CD4-positive, alpha-beta T cell treated with Interleukin-17A for 1 hour (primary cell): ENCODE data around the gene ADGRE3.
"Not testable (repeated sequence)": the region's sequence is repeated elsewhere in the genome, so short reads cannot be mapped to it uniquely, and the experiment has no call there.

Experiments
- DNase-seq: peaks from one replicate; pipeline ENCODE4 v3.0.0-alpha.2; 2020

Gene ADGRE3

DNA sequence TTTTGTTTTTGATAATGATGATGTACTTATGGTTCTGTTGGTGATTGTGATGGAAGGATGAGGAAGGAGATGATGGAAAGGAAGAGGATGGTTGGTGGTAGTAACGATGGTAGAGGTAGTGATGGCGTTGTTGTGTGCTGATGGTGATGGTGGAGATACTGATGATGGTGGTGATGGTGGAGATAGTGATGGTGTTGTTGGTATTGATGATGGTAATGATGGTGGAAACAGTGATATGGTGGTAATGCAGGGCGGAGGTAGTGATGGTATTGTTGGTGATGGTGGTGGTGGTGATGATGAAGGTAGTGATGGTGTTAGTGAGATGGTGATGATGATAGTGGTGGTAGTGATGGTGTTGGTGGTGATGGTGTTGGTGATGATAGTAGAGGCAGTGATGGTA, 79.1 kb downstream of the ADGRE3 start:
- no peak for DNase-seq

DNA sequence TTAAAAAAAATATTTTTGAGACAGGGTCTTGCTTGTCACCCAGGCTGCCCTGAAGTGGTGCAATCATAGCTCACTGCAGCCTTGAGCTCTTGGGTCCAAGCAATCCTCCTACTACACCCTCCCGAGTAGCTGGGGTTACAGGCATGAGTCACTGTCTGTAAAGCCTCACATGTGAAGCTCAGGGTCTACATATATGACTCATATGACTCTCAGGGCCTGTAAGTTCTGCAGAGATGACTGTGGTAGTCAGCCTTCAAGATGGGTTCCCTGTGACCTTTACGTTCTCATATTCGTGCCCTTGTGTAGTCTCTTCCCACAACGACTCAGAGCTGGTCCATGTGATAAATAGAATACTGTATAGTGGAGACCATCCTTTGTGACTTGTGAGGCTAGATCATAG, 85.2 kb downstream of the ADGRE3 start:
- DNase-seq: not testable (repeated sequence)

DNA sequence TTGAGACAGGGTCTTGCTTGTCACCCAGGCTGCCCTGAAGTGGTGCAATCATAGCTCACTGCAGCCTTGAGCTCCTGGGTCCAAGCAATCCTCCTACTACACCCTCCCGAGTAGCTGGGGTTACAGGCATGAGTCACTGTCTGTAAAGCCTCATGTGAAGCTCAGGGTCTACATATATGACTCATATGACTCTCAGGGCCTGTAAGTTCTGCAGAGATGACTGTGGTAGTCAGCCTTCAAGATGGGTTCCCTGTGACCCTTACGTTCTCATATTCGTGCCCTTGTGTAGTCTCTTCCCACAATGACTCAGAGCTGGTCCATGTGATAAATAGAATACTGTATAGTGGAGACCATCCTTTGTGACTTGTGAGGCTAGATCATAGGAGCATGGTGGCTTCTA, 89.5 kb downstream of the ADGRE3 start:
- not testable (repeated sequence) for DNase-seq

DNA sequence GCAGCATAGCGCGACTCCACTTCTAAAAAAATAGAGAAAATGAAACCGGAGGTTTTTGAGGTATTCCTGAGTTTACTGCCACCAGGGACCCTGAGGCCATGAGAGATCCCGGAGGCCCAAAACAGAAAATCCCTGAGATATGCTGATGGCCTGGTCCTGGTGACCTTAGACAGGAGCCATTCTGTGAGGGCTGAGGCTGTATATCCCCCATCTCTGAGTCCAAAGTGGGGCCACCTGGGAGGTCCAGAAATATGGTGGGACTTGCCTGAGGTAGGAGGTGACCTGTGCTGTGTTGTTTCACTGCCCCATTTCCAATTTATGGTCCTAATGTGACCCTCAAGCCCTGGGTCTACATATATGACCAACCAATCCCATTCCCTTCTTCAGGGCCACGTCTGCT, 90.3 kb downstream of the ADGRE3 start:
- DNase-seq: not testable (repeated sequence)

DNA sequence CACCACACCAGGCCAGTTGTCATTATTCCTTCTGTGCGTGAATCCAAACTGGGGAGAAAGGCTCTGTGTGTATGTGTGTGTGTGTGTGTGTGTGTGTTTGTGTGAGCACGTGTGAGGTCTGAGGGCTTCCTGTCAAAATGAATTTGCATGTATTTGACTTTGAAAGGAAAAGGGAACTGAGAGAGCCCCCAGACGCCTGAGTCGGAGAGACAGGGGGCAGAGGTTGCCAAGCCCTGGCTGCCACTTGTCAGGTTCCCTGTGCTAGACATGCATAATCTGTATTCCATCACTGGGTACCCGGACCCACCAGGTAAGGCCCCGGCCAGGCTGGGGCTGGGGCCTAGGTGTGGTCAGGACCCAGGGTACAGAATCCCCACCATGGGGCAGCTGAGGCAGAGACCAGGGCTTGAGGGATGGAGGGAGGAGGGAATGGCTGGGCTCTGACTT, 91.7 kb downstream of the ADGRE3 start, which contains the start of gene CLEC17A:
Gene CLEC17A (plus strand): TSS at position 191 of the 447 bp plus-strand sequence. CDS start 77 bp downstream, at position 268.
- no peak for DNase-seq

DNA sequence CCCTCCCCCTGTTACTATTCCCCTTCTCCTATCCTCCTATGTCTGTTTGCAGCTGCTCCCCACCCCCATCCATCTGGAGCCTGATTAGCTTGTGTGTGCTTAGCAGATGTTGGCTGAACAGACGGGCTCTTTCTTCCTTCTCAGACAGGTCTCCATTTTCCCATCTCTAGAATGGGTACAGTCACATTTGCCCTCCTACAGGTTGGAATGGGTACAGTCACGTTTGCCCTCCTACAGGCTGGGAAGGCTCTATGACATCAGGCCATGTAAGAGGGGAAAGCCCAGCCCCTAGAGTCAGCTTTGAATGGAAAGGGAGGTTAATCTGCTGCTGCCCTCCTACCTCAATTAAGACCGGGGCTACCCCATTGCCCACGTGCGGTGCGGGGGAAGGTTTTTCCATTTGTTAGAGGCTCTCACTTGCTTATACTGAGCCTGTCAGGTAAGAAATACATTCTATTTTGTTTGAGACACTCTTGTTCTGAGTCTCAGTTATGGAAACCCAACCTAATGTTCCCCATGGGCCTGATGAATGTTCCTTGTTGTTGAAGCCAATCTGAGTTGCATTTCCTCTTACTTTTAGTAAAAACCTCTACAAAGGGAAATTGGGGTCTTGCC, 93.9 kb downstream of the ADGRE3 start:
- DNase-seq: no peak

DNA sequence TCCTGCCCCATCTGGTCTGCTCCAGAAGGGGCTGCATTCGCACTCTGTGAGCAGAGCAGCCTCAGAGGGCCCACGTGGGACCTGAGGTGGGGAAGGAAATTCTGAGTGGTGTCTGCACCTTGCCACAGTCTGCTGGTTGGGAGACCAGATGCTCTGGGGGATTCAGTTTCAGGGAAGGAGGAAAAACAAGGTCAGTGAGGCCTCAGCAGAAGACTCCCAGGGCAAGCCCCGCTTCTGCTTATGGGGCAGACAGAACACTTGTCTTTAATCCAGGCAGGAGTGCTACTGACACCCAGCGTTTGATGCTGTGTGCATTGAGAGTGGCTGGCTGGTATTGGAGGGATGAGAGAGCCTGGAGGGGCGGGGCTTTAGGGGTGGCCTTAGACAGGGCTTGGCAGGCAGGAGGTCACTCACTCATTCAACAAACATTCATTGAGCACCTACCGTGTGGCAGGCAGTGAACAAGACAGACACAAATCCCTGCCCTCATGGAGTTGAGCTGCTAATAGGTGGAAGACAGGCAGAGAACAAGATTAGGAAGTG, 96.7 kb downstream of the ADGRE3 start:
- no peak for DNase-seq

DNA sequence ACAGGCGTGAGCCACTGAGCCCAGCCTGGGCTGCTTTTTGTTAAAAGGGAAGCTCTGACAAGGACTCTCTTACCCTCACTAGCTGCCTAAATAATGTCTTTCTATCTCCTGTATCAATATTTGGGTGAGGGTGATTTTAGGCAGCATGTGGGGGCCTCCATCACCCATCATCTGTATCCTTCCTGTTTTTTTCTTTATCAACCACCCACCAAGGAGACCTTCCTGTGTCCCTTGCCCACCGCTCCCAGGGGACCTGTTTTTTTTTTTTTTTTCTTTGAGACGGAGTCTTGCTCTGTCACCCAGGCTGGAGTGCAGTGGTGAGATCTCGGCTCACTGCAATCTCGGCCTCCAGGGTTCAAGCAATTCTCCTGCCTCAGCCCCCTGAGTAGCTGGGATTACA, 97.4 kb downstream of the ADGRE3 start:
- no peak for DNase-seq

DNA sequence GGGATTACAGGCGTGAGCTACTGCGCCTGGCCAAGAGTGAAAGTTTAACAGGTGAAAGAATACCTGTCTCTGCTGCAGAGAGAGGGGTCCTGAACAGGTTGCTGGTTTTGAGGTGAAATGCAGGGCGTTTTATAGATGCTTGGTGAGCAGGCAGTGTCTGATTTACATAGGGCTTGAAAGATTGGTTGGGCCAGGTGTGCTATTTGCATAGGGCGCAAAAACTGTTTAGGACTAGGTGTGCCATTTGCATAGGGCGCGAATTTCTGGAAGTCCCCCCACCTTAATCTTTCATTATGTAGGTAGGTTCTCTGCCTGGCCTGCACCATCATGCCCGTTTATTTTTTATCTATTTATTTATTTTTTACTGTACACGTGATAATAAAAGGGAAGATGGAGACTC, 98.3 kb downstream of the ADGRE3 start:
- no peak for DNase-seq

DNA sequence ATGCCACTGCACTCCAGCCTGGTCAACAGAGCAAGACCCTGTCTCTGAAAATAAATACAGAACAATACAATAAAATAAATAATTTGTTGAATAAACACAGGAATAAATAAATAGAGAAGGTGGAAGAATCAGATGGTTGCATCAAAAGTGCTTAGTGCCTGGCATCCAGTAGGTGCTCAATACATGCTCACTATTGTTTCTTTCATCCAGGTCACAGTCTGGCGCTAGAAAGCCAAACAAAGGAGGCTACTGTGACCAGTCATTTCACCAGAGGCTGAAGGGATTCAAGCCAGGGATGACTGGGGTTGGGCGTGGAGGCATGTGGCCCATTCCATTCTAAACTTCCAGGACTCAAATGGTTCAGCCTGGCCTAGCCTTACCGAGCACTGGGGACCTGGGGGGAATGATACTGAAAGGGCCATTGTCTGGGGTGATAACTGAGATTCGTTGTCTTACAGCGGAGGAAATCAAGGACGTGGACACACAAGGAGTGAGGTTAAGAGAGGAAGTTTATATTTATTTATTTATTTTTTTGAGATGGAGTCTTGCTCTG, 99.1 kb downstream of the ADGRE3 start:
- no peak for DNase-seq

DNA sequence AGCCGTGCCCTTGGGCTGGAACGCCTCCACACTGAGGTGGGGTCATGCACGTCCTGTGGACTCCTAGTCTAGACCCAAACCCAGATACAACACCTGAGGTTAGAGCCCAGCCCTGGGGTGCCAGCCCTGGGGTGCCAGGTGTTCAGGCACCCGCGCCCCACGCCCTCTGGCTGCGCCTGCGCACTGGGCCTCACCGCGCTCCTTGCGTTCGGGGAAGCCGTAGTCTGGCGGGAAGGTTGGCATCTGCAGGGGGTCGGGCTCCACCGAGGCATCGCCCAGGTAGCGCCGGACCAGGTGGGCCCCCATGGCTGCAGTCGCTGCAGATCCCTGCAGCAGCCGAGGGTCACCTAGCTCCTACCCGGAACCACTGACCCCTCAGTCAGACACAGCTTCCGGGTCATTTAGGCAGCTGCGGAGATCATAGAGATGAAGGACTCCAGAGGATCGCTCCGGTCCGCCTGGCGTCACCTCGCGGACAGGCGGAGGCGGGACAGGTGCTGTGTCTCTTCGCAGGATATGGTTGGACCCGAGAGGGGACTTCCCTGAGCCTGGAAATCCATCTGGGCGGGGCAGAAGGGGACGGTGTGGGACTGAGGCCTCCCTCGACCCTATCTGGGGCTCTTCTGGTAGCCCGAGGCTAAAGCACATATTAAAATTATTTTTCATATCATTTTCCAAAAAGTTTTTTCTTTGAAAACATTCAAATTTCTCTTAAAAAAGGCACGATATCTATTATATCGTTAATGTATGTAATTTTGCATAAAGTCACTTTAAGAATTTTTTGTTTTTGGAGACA, 102.8 kb downstream of the ADGRE3 start, which contains the start of gene NDUFB7:
Gene NDUFB7 (minus strand): TSS at position 372 of the 796 bp plus-strand sequence. CDS start 66 bp downstream, at position 306.
- DNase-seq: peak; percentile 95

DNA sequence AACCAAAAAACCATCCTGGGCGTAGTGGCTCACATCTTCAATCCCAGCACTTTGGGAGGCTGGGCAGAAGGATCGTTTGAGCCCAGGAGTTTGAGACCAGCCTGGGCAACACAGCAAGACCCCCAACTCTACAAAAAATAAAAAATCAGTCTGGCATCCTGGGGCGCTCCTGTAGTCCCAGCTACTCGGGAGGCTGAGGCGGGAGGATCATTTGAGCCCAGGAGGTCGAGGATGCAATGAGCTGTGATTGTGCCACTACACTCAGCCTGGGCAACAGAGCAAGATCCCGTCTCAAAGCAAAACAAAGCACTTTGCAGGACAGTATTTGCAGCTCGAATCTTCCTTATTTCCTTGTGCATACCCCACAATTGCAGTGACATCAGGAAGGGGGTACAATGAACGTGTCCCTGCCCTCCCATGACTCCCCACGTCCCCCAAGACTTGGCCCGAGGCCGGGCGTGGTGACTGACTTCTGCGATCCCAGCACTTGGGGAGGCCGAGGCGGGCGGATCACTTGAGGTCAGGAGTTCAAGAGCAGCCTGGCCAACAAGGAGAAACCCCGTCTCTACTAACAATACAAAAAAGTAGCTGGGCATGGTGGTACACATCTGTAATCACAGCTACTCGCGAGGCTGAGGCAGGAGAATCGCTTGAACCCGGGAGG, 103.6 kb downstream of the ADGRE3 start:
- no peak for DNase-seq
